Upper lobe of left lung (tissue), 4 donors: ENCODE data around the gene SLFN5.

Experiments
- CTCF ChIP-seq, 6 experiments: fragments of 450-650 bp in 4 of 6; fragments of 200-600 bp in 2 of 6; sonication (generic) in 2 of 6; IDR thresholded peaks; one replicate each; pipeline ENCODE4 v1.5.1; 2016 to 2019; ENCODE audit warnings: antibody characterized with exemption in 6 of 6
- EP300 ChIP-seq, 4 donors: sonication (generic); formaldehyde crosslinking; IDR thresholded peaks; one replicate each; pipeline ENCODE4 v1.5.1; 2017; ENCODE audit warnings: antibody characterized with exemption in 4 of 4, control low read depth in 2 of 4

GRCh38 chr17:35213412-35213940, 29.4 kb upstream of the SLFN5 start:
- TF ChIP-seq CTCF (IDR thresholded peaks at IDR 0.05) (no peak), EP300 (IDR thresholded peaks at IDR 0.05) (no peak)
